Measurements from ENCODE around the gene EDN1. TPM values are rescaled to one million over a fixed set of nuclear protein-coding genes. Genes with fewer than 3 reads are reported as not detected.

The EDN1 gene
- total and polyA plus RNA-seq, 9 of the 15 experiments (the other 6 are each of a cell fraction or from before 2014, with no cell fraction given), result 0.03 to 0.06 TPM; not detected in 7

- ATAC-seq (no peak), FAIRE-seq (no peak), DNase-seq (ENCODE audit: extremely low read depth in 1 of 4, low spot score in 3 of 4) (no peak)
- H3K36me3 ChIP-seq (ENCODE audit: control insufficient read depth, insufficient read depth, low read length), result no peaks in the 10 kb centered on the region
- no peak overlapping the region for H3K9ac ChIP-seq (ENCODE audit: insufficient read depth in 1 of 2, low read depth in 2 of 2, low read length in 2 of 2)
- no peaks in the 10 kb centered on the region for H3K9me3 ChIP-seq (replicated peaks; ENCODE audit: control insufficient read depth, insufficient read depth, low read depth, low read length)
- H3K4me2 ChIP-seq (ENCODE audit: insufficient read depth, low read length), result no peak overlapping the region
- no peaks in the 10 kb centered on the region for H3K79me2 ChIP-seq (ENCODE audit: control insufficient read depth, insufficient read depth, low read length)
- no peaks in the 10 kb centered on the region for H4K20me1 ChIP-seq (replicated peaks; ENCODE audit: control insufficient read depth, insufficient read depth, low read length)
- H3K9me1 ChIP-seq (ENCODE audit: control insufficient read depth, insufficient read depth, low read length), result no peaks in the 10 kb centered on the region
- TF ChIP-seq PHB (CRISPR knock-in tag; IDR thresholded peaks at IDR 0.05) (no peak), CBX2 (IDR thresholded peaks at IDR 0.05; ENCODE audit: insufficient read depth, low read length, poor library complexity, severe bottlenecking) (no peak)
- BruUV-seq (replicated peaks), result no TSS peak
- H3K27ac ChIP-seq (ENCODE audit: extremely low read depth, low read depth, low read length), result no peak overlapping the region
- intact Hi-C loops (cut with micrococcal nuclease), result no loop called here
- CTCF ChIA-PET (ENCODE audit: low intra/inter-chr PET ratio), result no interaction called here
- in situ Hi-C loops (cut with MboI), result no loop called here
- no peaks in the 10 kb centered on the region for H3K4me1 ChIP-seq (replicated peaks in 1 of 2; ENCODE audit: control insufficient read depth in 2 of 2, insufficient read depth in 2 of 2, low read length in 2 of 2)
- peaks cover 5 to 15% of the 10 kb centered on the region in 2 experiments; a peak in 3 of 5 replicates for H3K27me3 ChIP-seq (ENCODE audit: control insufficient read depth in 2 of 2, insufficient read depth in 2 of 2, low read length in 2 of 2)
- H2AFZ ChIP-seq (ENCODE audit: low read depth, low read length), result no peak overlapping the region
- 6% methylated on average over 1 of the region's 1 CpG for WGBS (ENCODE audit: insufficient coverage, low coverage, missing lambda C conversion rate)
- H3K4me3 ChIP-seq, result no peak overlapping the region
- POLR2A ChIA-PET, result no interaction called here
Observed at GRCh38 chr6:12298995-12299394, 8.8 kb downstream of the EDN1 start.

- FAIRE-seq, result no peak
- POLR2A ChIA-PET, result interaction anchor here (0.7 to 2.4 kb wide), 4 partner anchors 10 to 692 kb away, joined by 3 to 6 read pairs (median 4); no protein-coding TSS in a partner anchor
Observed at GRCh38 chr6:12301018-12301417, 10.9 kb downstream of the EDN1 start.

More at GRCh38 chr6:12301018-12301417, 10.9 kb downstream of the EDN1 start:
- intact Hi-C loops (cut with micrococcal nuclease) (no loop called here), in situ Hi-C loops (cut with MboI) (no loop called here)
- WGBS (ENCODE audit: insufficient coverage, low coverage, missing lambda C conversion rate), result 1% methylated on average over 3 of the region's 3 CpGs
- TF ChIP-seq MAX (CRISPR knock-in tag; IDR thresholded peaks at IDR 0.05), result no peak
- no peak for TF ChIP-seq BRF2 (IDR thresholded peaks at IDR 0.05; ENCODE audit: borderline replicate concordance, insufficient read depth, insufficient read length)
- TF ChIP-seq ZHX1 (conservative IDR thresholded peaks at IDR 0.05; ENCODE audit: low read length), result no peak
- TF ChIP-seq ZFP30 (CRISPR knock-in tag; IDR thresholded peaks at IDR 0.05; ENCODE audit: borderline replicate concordance), result no peak
- no peak for TF ChIP-seq ATF3 (IDR thresholded peaks at IDR 0.05)
- no peak for TF ChIP-seq ATF3 (CRISPR knock-in tag; conservative IDR thresholded peaks at IDR 0.05)
- TF ChIP-seq ADNP (tag; IDR thresholded peaks at IDR 0.05), result no peak
- no peak overlapping the region for H3K9ac ChIP-seq (ENCODE audit: insufficient read depth in 1 of 2, low read depth in 2 of 2, low read length in 2 of 2)
- no peak for DNase-seq (ENCODE audit: extremely low read depth in 1 of 4, low spot score in 3 of 4)
- H3K9me3 ChIP-seq (replicated peaks; ENCODE audit: control insufficient read depth, insufficient read depth, low read depth, low read length), result no peaks in the 10 kb centered on the region
- H3K79me2 ChIP-seq (ENCODE audit: control insufficient read depth, insufficient read depth, low read length), result no peaks in the 10 kb centered on the region
- H3K4me2 ChIP-seq (ENCODE audit: insufficient read depth, low read length), result no peak overlapping the region
- H3K27ac ChIP-seq (ENCODE audit: extremely low read depth, low read depth, low read length), result no peak overlapping the region
- 0 out of 3 replicates have a peak, but pooled peaks have one; percentile 35 for ATAC-seq
- CTCF ChIA-PET (ENCODE audit: low intra/inter-chr PET ratio), result no interaction called here
- H3K27me3 ChIP-seq (ENCODE audit: control insufficient read depth in 2 of 2, insufficient read depth in 2 of 2, low read length in 2 of 2), result peaks cover 3 to 12% of the 10 kb centered on the region in 2 experiments; a peak in 3 of 5 replicates
- H2AFZ ChIP-seq (ENCODE audit: low read depth, low read length), result no peak overlapping the region
- no peaks in the 10 kb centered on the region for H3K9me1 ChIP-seq (ENCODE audit: control insufficient read depth, insufficient read depth, low read length)
- no peaks in the 10 kb centered on the region for H3K36me3 ChIP-seq (ENCODE audit: control insufficient read depth, insufficient read depth, low read length)
- H3K4me3 ChIP-seq, result no peak overlapping the region
- no TSS peak for BruUV-seq (replicated peaks)
- H4K20me1 ChIP-seq (replicated peaks; ENCODE audit: control insufficient read depth, insufficient read depth, low read length), result no peaks in the 10 kb centered on the region
- H3K4me1 ChIP-seq (replicated peaks in 1 of 2; ENCODE audit: control insufficient read depth in 2 of 2, insufficient read depth in 2 of 2, low read length in 2 of 2), result no peaks in the 10 kb centered on the region
